AG09319 (cell line): ENCODE results near the gene CAPN9.

Experiments
- DNase-seq: peaks from one replicate; pipeline ENCODE4 v3.0.0-alpha.2; 2010; ENCODE audit warnings: low read depth; ENCODE audit errors: extremely low read depth
- CTCF ChIP-seq: IDR thresholded peaks from 2 replicates; pipeline ENCODE4 v1.5.1; 2011; ENCODE audit warnings: low read depth, mild to moderate bottlenecking, inconsistent platforms, low read length, moderate library complexity

CAPN9 gene

GRCh38 chr1:230784163-230784562, 37.0 kb downstream of the CAPN9 start:
- no peak for DNase-seq
- TF ChIP-seq CTCF, result no peak

GRCh38 chr1:230785636-230786384, 38.6 kb downstream of the CAPN9 start:
- TF ChIP-seq CTCF, result no peak
- DNase-seq, result no peak

GRCh38 chr1:230786385-230786753, 39.2 kb downstream of the CAPN9 start:
- DNase-seq, result no peak
- no peak for TF ChIP-seq CTCF

- no peak for DNase-seq
- no peak for TF ChIP-seq CTCF
These were observed 40.3 kb downstream of the CAPN9 start for GRCh38 chr1:230787471-230787870.

GRCh38 chr1:230788561-230789275, 41.5 kb downstream of the CAPN9 start:
- no peak for DNase-seq
- TF ChIP-seq CTCF, result no peak

DNA sequence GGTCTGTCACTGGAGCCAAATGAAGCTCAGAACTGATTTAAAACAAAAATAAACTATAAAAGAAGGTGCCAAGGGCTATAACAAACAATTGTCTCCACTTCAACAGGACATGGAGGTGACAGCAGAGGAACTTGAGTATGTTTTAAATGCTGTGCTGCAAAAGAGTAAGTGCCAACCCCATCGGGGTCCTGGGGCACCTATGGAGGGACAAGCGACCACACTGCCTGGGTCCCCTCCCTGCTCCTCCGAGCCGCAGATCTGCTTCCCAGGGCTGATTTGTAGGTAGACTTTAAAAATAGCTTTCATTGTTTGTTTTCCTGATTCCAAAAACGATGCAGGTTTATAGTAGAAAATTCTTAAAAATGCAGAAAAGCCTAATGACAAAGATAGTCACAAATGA, 42.8 kb downstream of the CAPN9 start:
- no peak for DNase-seq
- no peak for TF ChIP-seq CTCF

DNA sequence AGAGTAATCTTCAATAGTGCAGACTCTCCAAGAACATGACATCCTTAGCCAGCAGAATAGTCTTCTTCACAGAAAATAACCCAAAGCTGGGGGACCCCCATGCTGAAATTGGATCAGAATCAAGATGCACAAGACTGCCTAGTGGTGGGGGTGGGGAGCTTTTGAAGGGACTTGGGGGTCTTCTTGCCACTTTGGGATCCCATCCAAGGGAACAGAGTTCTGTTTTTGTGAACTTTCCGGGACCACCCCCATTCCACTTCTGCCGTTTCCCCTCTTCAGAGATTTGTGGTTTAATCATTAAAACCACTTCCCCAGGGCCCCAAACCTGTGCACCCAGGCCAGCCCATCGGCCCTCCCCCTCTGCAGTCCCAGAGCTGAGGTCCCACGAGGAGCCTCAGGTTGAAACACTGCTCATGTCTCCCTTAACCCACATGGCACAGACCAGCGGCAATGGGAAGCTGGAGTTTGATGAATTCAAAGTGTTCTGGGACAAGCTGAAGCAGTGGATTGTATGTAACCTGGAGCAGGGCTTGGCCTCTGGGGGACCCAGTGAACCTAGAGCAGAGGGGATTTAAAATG, 44.9 kb downstream of the CAPN9 start:
- no peak for TF ChIP-seq CTCF
- no peak for DNase-seq
